Measurements from ENCODE around the gene SHANK2. TPM values are rescaled to one million over a fixed set of nuclear protein-coding genes. Genes with fewer than 3 reads are reported as not detected.

Gene SHANK2
- total RNA-seq, 2 experiments from 2014 or later: not detected

DNA sequence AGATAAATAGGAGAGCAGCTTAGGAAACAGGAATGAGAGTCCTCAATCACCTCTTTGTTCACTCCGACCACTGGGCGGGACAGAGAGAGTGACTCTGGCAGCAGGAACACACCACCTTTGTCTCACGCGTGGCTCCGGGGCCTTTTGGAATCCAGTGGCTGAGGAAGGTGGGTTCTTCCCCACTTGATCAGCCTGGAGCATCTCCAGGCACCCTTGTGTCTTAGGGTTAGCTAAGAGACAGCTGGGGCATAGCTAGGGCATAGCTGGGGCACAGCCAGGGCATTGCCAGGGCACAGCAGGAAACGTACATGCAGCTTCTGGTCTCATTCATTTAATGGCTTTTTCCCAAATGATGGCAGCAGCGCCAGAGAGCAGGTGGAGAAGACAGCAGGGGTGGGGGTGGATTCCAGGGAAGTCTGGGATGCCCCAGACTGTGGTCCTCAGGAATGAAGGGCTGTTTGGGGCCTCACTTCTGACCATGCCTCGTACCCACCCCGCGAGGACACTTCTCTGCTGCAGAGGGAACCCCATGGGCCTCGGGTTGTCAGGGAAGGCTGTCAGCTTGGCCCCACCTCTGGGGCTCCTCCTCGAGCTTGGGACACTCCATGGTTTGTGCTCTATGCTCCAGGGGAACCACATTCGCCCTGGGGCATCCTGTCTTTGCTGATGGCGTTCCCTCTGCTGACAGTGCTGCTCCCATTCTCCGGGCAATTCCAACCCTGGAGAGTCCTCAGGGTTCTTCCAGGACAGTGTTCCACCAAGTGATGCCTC, 30.4 kb upstream of the SHANK2 start:
- Histone ChIP-seq H3K9me2 (ENCODE audit: insufficient read depth, low read length) (no peaks in the 10 kb centered on the region), H3K4me3 (ENCODE audit: low read depth, low read length, poor library complexity, severe bottlenecking) (no peak overlapping the region), H3K27ac (ENCODE audit: low read depth, low read length, poor library complexity, severe bottlenecking) (no peak overlapping the region), H4K20me1 (ENCODE audit: insufficient read depth, low read length) (no peaks in the 10 kb centered on the region), H3K4me1 (ENCODE audit: insufficient read depth, low read length, poor library complexity, severe bottlenecking) (no peaks in the 10 kb centered on the region), H3K36me3 (ENCODE audit: insufficient read depth, low read length) (no peaks in the 10 kb centered on the region), H3K9me3 (ENCODE audit: low read length) (no peaks in the 10 kb centered on the region), H2AFZ (ENCODE audit: low read length) (no peak overlapping the region), H3K79me2 (ENCODE audit: insufficient read depth, low read depth, low read length) (no peaks in the 10 kb centered on the region), H3K4me2 (ENCODE audit: low read length) (no peak overlapping the region)
- no peak for TF ChIP-seq CTCF (conservative IDR thresholded peaks at IDR 0.05; ENCODE audit: low read length)
- no peak for TF ChIP-seq EZH2phosphoT487 (IDR thresholded peaks at IDR 0.05; ENCODE audit: borderline replicate concordance, low read depth, low read length)
- DNase-seq (ENCODE audit: low spot score): no peak
- ChIA-PET CTCF (ENCODE audit: unreplicated experiment) (no interaction called here), POLR2A (no interaction called here)
- BruUV-seq (replicated peaks): no TSS peak
- intact Hi-C loops (cut with micrococcal nuclease; ENCODE audit: unreplicated experiment): no loop called here

GRCh38 chr11:71281831-71282230, 29.5 kb upstream of the SHANK2 start:
- no peaks in the 10 kb centered on the region for H3K9me2 ChIP-seq (ENCODE audit: insufficient read depth, low read length)
- no peak for TF ChIP-seq CTCF (conservative IDR thresholded peaks at IDR 0.05; ENCODE audit: low read length)
- no peak for TF ChIP-seq EZH2phosphoT487 (IDR thresholded peaks at IDR 0.05; ENCODE audit: borderline replicate concordance, low read depth, low read length)
- ChIA-PET POLR2A (no interaction called here), CTCF (ENCODE audit: unreplicated experiment) (no interaction called here)
- no peaks in the 10 kb centered on the region for H3K4me1 ChIP-seq (ENCODE audit: insufficient read depth, low read length, poor library complexity, severe bottlenecking)
- no peak overlapping the region for H3K4me2 ChIP-seq (ENCODE audit: low read length)
- intact Hi-C loops (cut with micrococcal nuclease; ENCODE audit: unreplicated experiment): no loop called here
- H3K9me3 ChIP-seq (ENCODE audit: low read length): no peaks in the 10 kb centered on the region
- H3K79me2 ChIP-seq (ENCODE audit: insufficient read depth, low read depth, low read length): no peaks in the 10 kb centered on the region
- no peak overlapping the region for H3K4me3 ChIP-seq (ENCODE audit: low read depth, low read length, poor library complexity, severe bottlenecking)
- no TSS peak for BruUV-seq (replicated peaks)
- H4K20me1 ChIP-seq (ENCODE audit: insufficient read depth, low read length): no peaks in the 10 kb centered on the region
- H3K27ac ChIP-seq (ENCODE audit: low read depth, low read length, poor library complexity, severe bottlenecking): no peak overlapping the region
- no peaks in the 10 kb centered on the region for H3K36me3 ChIP-seq (ENCODE audit: insufficient read depth, low read length)
- DNase-seq (ENCODE audit: low spot score): no peak
- H2AFZ ChIP-seq (ENCODE audit: low read length): no peak overlapping the region

DNA sequence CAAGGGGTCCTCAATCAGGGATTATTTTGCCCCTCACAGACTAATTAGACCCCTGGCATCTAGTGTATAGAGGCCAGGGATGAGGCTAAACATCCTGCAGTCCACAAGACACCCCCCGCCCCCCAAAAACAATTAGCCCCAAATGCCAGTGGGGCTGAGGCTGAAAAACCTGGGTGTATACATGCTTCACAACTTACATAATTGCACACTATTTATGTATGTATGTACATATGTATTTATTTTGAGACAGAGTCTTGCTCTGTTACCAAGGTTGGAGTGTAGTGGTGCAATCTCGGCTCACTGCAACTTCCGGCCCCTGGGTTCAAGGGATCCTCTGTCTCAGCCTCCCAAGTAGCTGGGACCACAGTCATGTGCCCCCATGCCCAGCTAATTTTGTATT, 28.8 kb upstream of the SHANK2 start:
- no peaks in the 10 kb centered on the region for H3K9me2 ChIP-seq (ENCODE audit: insufficient read depth, low read length)
- intact Hi-C loops (cut with micrococcal nuclease; ENCODE audit: unreplicated experiment): no loop called here
- no peaks in the 10 kb centered on the region for H3K36me3 ChIP-seq (ENCODE audit: insufficient read depth, low read length)
- H3K79me2 ChIP-seq (ENCODE audit: insufficient read depth, low read depth, low read length): no peaks in the 10 kb centered on the region
- CTCF ChIA-PET (ENCODE audit: unreplicated experiment): no interaction called here
- no peak overlapping the region for H2AFZ ChIP-seq (ENCODE audit: low read length)
- DNase-seq (ENCODE audit: low spot score): no peak
- BruUV-seq (replicated peaks): no TSS peak
- no peak overlapping the region for H3K4me3 ChIP-seq (ENCODE audit: low read depth, low read length, poor library complexity, severe bottlenecking)
- no peaks in the 10 kb centered on the region for H3K9me3 ChIP-seq (ENCODE audit: low read length)
- no peaks in the 10 kb centered on the region for H4K20me1 ChIP-seq (ENCODE audit: insufficient read depth, low read length)
- POLR2A ChIA-PET: no interaction called here
- no peaks in the 10 kb centered on the region for H3K4me1 ChIP-seq (ENCODE audit: insufficient read depth, low read length, poor library complexity, severe bottlenecking)
- H3K4me2 ChIP-seq (ENCODE audit: low read length): no peak overlapping the region
- no peak for TF ChIP-seq CTCF (conservative IDR thresholded peaks at IDR 0.05; ENCODE audit: low read length)
- no peak for TF ChIP-seq EZH2phosphoT487 (IDR thresholded peaks at IDR 0.05; ENCODE audit: borderline replicate concordance, low read depth, low read length)
- H3K27ac ChIP-seq (ENCODE audit: low read depth, low read length, poor library complexity, severe bottlenecking): no peak overlapping the region

Data from OCI-LY7 (cell line).